ENCODE results near the gene MAP2K2. TPM values are rescaled to one million over a fixed set of nuclear protein-coding genes. Genes with fewer than 3 reads are reported as not detected.

MAP2K2 gene
- total and polyA plus RNA-seq, 9 of the 15 experiments (the other 6 are each of a cell fraction or from before 2014, with no cell fraction given): 1.0 to 151 (median 58.3) TPM

DNA sequence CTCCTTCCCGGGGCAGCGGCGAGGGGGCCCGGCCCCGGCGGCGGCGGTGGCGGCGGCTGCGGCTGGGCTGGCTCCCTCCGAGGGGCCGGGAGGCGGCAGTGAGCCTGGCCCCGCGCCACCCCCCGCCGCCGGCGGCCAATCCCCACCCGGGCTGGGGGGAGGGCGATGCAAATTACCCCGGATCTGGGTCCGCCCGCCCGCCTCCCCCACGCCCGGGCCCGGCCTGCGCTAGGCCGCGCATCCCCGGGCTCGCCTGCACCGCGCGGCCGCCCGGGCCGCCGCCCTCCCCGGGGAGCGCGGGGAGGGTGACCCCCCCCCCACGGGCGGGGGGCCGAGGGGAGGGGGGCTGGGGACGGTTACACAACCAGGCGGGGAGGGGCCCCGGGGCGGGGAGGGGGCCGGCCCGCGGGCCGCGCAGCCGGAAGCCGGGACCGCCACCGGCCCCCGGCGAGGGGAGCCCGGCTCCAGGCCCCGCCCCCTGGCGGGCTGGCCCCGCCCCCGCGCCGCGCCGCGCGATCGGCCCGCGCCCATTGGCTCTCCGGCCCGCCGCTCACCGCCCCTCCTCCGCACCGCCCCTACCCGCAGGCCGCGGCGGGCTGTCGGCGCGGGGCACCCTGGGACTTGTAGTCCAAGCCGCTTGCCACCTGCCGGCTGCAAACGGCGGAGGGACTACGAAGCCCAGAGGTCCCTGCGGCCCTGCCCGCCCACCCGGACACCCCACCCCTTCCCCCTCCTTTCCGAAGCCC, 58.3 kb downstream of the MAP2K2 start (continued):
- TF ChIP-seq PML (IDR thresholded peaks at IDR 0.05; ENCODE audit: low read length) (0 out of 2 replicates have a peak, but pooled peaks have one; percentile 12), CEBPG (CRISPR knock-in tag; IDR thresholded peaks at IDR 0.05) (no peak), CEBPG (tag; conservative IDR thresholded peaks at IDR 0.05 in 1 of 2, IDR thresholded peaks at IDR 0.05 in 1 of 2) (peak; percentile 22 to 26; a peak in 1 of 4 replicates)

DNA sequence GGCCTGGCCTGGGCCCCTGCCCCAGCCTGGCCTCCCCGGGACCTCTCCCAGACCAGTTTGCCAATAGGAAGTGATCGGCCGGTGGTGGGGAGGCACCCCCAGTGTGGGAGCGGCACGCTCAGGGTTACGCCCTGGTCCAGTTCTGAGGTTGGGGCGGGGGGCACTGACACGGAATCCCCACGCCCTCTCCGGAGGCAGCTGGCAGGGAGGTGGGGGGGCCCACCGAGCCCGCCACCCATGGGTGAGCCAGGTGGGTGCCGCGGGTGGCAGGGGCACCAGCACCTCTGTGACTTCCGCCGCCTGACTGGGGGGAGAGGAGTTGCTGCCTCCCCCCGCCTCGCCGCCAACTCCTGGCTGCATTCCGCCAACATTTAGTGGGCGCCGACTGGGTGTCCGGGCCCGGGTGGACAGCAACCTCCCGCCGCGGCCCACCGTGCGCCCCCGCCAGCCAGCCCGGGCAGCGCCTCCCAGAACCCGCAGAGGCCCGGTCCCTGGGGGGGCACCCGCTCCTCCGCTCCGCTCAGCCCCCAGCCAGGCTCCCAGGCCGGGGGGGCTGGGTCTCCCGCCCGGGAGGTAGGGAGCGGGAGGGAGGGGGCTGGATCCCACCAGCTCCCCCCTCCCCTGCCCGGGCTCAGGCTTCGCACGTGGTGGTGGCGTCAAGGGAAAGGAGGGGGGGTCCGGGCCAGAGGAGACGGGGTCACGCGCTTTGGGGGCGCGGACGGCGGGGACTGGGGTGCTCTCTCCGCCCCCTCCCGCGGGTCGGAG, 59.2 kb downstream of the MAP2K2 start:
- Histone ChIP-seq H3K9ac (ENCODE audit: insufficient read depth in 1 of 2, low read depth in 2 of 2, low read length in 2 of 2) (peak overlapping the region; percentile 89 to 95), H4K20me1 (replicated peaks; ENCODE audit: control insufficient read depth, insufficient read depth, low read length) (peaks cover 44% of the 10 kb centered on the region), H3K9me3 (replicated peaks; ENCODE audit: control insufficient read depth, insufficient read depth, low read depth, low read length) (no peaks in the 10 kb centered on the region), H3K79me2 (ENCODE audit: control insufficient read depth, insufficient read depth, low read length) (peaks cover 58% of the 10 kb centered on the region), H3K4me1 (replicated peaks in 1 of 2; ENCODE audit: control insufficient read depth in 2 of 2, insufficient read depth in 2 of 2, low read length in 2 of 2) (peaks cover 33 to 83% of the 10 kb centered on the region in 2 experiments), H3K27ac (ENCODE audit: extremely low read depth, low read depth, low read length) (peak overlapping the region; percentile 95), H3K9me1 (ENCODE audit: control insufficient read depth, insufficient read depth, low read length) (peaks cover 15% of the 10 kb centered on the region), H3K36me3 (ENCODE audit: control insufficient read depth, insufficient read depth, low read length) (peaks cover 47% of the 10 kb centered on the region; the same call in 2 of the 3 replicates), H2AFZ (ENCODE audit: low read depth, low read length) (no peak overlapping the region), H3K4me2 (ENCODE audit: insufficient read depth, low read length) (peak overlapping the region; percentile 82), H3K27me3 (ENCODE audit: control insufficient read depth in 2 of 2, insufficient read depth in 2 of 2, low read length in 2 of 2) (no peaks in the 10 kb centered on the region), H3K4me3 (peak overlapping the region; percentile 95)
- CTCF ChIA-PET (ENCODE audit: low intra/inter-chr PET ratio): no interaction called here
- peak; percentile 5 for ATAC-seq
- 1% methylated on average over 29 of the region's 57 CpGs for WGBS (ENCODE audit: insufficient coverage, low coverage, missing lambda C conversion rate)
- intact Hi-C loops (cut with micrococcal nuclease): loop anchor here (5.0 to 10.0 kb wide), 3 partner anchors 57 to 120 kb away; partner anchors contain the start of genes ANKRD24, MAP2K2, PIAS4 and SIRT6
- no peak for FAIRE-seq
- POLR2A ChIA-PET: interaction anchor here (0.5 to 0.6 kb wide), 3 partner anchors 26 to 883 kb away, joined by 3 to 5 read pairs (median 3); no protein-coding TSS in a partner anchor
- no TSS peak for BruUV-seq (replicated peaks)
- in situ Hi-C loops (cut with MboI): no loop called here
- peak; percentile 65 to 76 (median 70) for DNase-seq (ENCODE audit: extremely low read depth in 1 of 4, low spot score in 3 of 4)
- TF ChIP-seq CREM (IDR thresholded peaks at IDR 0.05; ENCODE audit: low read depth): peak; percentile 43; the same call in 1 of the 2 replicates
- TF ChIP-seq UBTF (IDR thresholded peaks at IDR 0.05; ENCODE audit: borderline replicate concordance in 1 of 2, low read depth in 2 of 2, low read length in 2 of 2): no peak
- peak; percentile 73 for TF ChIP-seq MAX (CRISPR knock-in tag; IDR thresholded peaks at IDR 0.05)
- TF ChIP-seq CBX8 (IDR thresholded peaks at IDR 0.05; ENCODE audit: borderline replicate concordance, extremely low read depth, low read depth, low read length, poor library complexity, severe bottlenecking): no peak
- no peak for TF ChIP-seq NFRKB (IDR thresholded peaks at IDR 0.05; ENCODE audit: low read depth)
- no peak for TF ChIP-seq CREBBP (IDR thresholded peaks at IDR 0.05; ENCODE audit: low read depth, low read length)
- TF ChIP-seq ATF2 (CRISPR knock-in tag; IDR thresholded peaks at IDR 0.05): 0 out of 2 replicates have a peak, but pooled peaks have one; percentile 40
- no peak for TF ChIP-seq BRF1 (IDR thresholded peaks at IDR 0.05; ENCODE audit: borderline replicate concordance, extremely low read depth, insufficient read length)
- TF ChIP-seq ELF4 (CRISPR knock-in tag; IDR thresholded peaks at IDR 0.05): no peak
